ENCODE data around the gene MYT1.

MYT1 gene

DNA sequence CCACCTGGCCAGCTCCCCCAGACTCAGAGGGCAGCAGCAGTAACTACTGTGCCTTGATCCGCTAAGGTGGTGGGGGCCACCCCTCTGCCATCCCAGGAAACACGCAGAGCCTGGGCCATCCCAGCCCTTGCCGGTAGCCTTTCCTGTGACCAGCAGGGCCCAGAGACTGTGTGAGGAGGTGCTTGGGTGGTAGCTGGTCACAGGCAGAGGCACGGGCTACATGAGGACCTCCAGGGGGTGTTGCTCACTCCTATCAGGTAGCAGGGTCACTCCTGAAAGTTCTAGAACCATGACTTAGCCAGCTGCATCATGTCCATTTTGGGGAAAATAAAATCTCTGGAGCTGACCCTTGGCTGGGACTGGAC is 114.0 kb downstream of the MYT1 start:
- TF ChIP-seq EZH2phosphoT487 (IDR thresholded peaks at IDR 0.05; ENCODE audit: low read length): no peak
- TF ChIP-seq, protein P1, sequence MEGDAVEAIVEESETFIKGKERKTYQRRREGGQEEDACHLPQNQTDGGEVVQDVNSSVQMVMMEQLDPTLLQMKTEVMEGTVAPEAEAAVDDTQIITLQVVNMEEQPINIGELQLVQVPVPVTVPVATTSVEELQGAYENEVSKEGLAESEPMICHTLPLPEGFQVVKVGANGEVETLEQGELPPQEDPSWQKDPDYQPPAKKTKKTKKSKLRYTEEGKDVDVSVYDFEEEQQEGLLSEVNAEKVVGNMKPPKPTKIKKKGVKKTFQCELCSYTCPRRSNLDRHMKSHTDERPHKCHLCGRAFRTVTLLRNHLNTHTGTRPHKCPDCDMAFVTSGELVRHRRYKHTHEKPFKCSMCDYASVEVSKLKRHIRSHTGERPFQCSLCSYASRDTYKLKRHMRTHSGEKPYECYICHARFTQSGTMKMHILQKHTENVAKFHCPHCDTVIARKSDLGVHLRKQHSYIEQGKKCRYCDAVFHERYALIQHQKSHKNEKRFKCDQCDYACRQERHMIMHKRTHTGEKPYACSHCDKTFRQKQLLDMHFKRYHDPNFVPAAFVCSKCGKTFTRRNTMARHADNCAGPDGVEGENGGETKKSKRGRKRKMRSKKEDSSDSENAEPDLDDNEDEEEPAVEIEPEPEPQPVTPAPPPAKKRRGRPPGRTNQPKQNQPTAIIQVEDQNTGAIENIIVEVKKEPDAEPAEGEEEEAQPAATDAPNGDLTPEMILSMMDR (IDR thresholded peaks at IDR 0.05; ENCODE audit: low read length): no peak
- no peak for TF ChIP-seq EZH2 (optimal IDR thresholded peaks at IDR 0.05; ENCODE audit: low read depth, low read length)
- no peak overlapping the region for H3K4me2 ChIP-seq (ENCODE audit: low read depth, low read length)
- no peak overlapping the region for H3K27ac ChIP-seq (ENCODE audit: low read length)
- H3K9me3 ChIP-seq (replicated peaks; ENCODE audit: insufficient read depth, low read length): no peaks in the 10 kb centered on the region
- peaks cover 7% of the 10 kb centered on the region for H3K4me1 ChIP-seq (ENCODE audit: low read length)
- H3K27me3 ChIP-seq (replicated peaks; ENCODE audit: insufficient read depth, low read length): no peaks in the 10 kb centered on the region; the same call in 1 of the 2 replicates
- H3K9ac ChIP-seq (ENCODE audit: low read length): no peak overlapping the region
- H3K36me3 ChIP-seq (replicated peaks; ENCODE audit: insufficient read depth, low read length): no peaks in the 10 kb centered on the region
- H3K4me3 ChIP-seq (ENCODE audit: low read length): no peak overlapping the region
- peaks cover 6% of the 10 kb centered on the region; the same call in 1 of the 2 replicates for H3F3A ChIP-seq (ENCODE audit: insufficient read depth, low read length)
- H2AFZ ChIP-seq (ENCODE audit: low read length): no peak overlapping the region
- H3K9me2 ChIP-seq (replicated peaks; ENCODE audit: insufficient read depth, low read length): no peaks in the 10 kb centered on the region
- no peaks in the 10 kb centered on the region for H3K79me2 ChIP-seq (ENCODE audit: low read length)
- DNase-seq: no peak
- H4K20me1 ChIP-seq (ENCODE audit: insufficient read depth, low read length): no peaks in the 10 kb centered on the region

DNA sequence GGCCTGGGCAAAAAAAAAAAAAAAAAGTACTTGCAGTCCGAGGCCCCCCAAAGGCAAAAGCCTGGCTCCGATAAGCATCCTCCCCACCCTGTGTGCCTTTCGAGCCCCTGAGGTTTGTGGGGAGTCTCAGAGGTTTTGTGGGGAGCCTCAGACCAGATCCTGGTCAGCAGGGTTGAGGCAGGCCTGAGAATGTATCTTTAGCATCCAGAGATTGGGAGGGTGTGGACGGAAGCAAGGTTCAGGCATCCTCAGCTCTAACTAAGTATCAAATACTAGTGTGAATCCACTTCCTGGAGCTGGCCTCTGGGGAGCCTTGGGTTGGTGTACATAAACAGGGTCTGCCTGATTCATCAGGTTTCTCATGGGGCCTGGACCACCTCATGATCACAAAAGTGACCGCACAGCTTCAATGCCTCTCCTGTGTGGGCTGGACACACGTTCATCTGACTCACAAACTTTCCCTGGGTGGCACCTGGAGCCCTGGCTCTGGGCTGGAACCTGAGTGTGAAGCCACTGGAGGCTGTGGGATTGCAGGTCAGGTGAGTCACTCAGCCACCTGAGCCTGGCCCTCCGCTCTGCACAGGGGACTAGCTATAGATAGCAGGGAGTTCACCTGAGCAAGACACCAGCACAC is 115.7 kb downstream of the MYT1 start:
- no peak for DNase-seq
- Histone ChIP-seq H3K79me2 (ENCODE audit: low read length) (no peaks in the 10 kb centered on the region), H3K27me3 (replicated peaks; ENCODE audit: insufficient read depth, low read length) (peaks cover 11% of the 10 kb centered on the region; the same call in 1 of the 2 replicates), H3K27ac (ENCODE audit: low read length) (no peak overlapping the region), H3K9me2 (replicated peaks; ENCODE audit: insufficient read depth, low read length) (no peaks in the 10 kb centered on the region), H3F3A (ENCODE audit: insufficient read depth, low read length) (peaks cover 6% of the 10 kb centered on the region; the same call in 1 of the 2 replicates), H3K9ac (ENCODE audit: low read length) (no peak overlapping the region), H3K36me3 (replicated peaks; ENCODE audit: insufficient read depth, low read length) (no peaks in the 10 kb centered on the region), H3K4me1 (ENCODE audit: low read length) (peaks cover 7% of the 10 kb centered on the region), H4K20me1 (ENCODE audit: insufficient read depth, low read length) (no peaks in the 10 kb centered on the region), H2AFZ (ENCODE audit: low read length) (no peak overlapping the region), H3K9me3 (replicated peaks; ENCODE audit: insufficient read depth, low read length) (no peaks in the 10 kb centered on the region), H3K4me2 (ENCODE audit: low read depth, low read length) (no peak overlapping the region), H3K4me3 (ENCODE audit: low read length) (no peak overlapping the region)
- TF ChIP-seq EZH2 (optimal IDR thresholded peaks at IDR 0.05; ENCODE audit: low read depth, low read length) (no peak), EZH2phosphoT487 (IDR thresholded peaks at IDR 0.05; ENCODE audit: low read length) (no peak)
- TF ChIP-seq, protein P1 (IDR thresholded peaks at IDR 0.05; ENCODE audit: low read length): no peak

DNA sequence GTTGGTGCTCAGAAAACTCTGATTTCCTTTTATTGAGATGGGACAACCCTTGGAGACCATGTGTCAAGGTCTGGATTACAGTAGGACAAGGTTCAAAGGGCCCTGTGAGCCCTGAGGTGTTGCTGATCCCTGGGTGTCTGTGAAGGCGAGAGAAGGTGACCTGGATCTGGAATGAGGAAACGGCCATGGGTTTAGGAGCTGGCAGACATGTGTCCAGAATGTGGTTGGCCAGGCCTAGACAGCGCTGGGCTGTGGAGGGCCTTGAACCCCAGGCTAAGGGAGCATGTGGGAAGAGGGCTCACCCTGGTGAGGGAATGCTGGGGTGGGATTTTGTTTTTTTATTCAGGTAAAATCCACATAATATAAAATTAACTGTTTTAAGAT is 116.2 kb downstream of the MYT1 start:
- H3K4me3 ChIP-seq (ENCODE audit: low read length): no peak overlapping the region
- no peaks in the 10 kb centered on the region for H3K36me3 ChIP-seq (replicated peaks; ENCODE audit: insufficient read depth, low read length)
- peaks cover 11% of the 10 kb centered on the region; the same call in 1 of the 2 replicates for H3K27me3 ChIP-seq (replicated peaks; ENCODE audit: insufficient read depth, low read length)
- H4K20me1 ChIP-seq (ENCODE audit: insufficient read depth, low read length): no peaks in the 10 kb centered on the region
- TF ChIP-seq, protein P1 (IDR thresholded peaks at IDR 0.05; ENCODE audit: low read length): no peak
- H3K9me2 ChIP-seq (replicated peaks; ENCODE audit: insufficient read depth, low read length): no peaks in the 10 kb centered on the region
- peaks cover 6% of the 10 kb centered on the region; the same call in 1 of the 2 replicates for H3F3A ChIP-seq (ENCODE audit: insufficient read depth, low read length)
- H3K79me2 ChIP-seq (ENCODE audit: low read length): no peaks in the 10 kb centered on the region
- no peaks in the 10 kb centered on the region for H3K9me3 ChIP-seq (replicated peaks; ENCODE audit: insufficient read depth, low read length)
- no peak overlapping the region for H3K4me2 ChIP-seq (ENCODE audit: low read depth, low read length)
- DNase-seq: no peak
- no peak overlapping the region for H3K27ac ChIP-seq (ENCODE audit: low read length)
- no peak overlapping the region for H3K9ac ChIP-seq (ENCODE audit: low read length)
- peaks cover 7% of the 10 kb centered on the region for H3K4me1 ChIP-seq (ENCODE audit: low read length)
- no peak overlapping the region for H2AFZ ChIP-seq (ENCODE audit: low read length)
